Measurements from ENCODE around the gene MCF2L. TPM values are rescaled to one million over a fixed set of nuclear protein-coding genes. Genes with fewer than 3 reads are reported as not detected.

The MCF2L gene
- total and polyA plus RNA-seq, 9 of the 15 experiments (the other 6 are each of a cell fraction or from before 2014, with no cell fraction given) = 0.05 to 0.25 (median 0.18) TPM; not detected in 5

DNA sequence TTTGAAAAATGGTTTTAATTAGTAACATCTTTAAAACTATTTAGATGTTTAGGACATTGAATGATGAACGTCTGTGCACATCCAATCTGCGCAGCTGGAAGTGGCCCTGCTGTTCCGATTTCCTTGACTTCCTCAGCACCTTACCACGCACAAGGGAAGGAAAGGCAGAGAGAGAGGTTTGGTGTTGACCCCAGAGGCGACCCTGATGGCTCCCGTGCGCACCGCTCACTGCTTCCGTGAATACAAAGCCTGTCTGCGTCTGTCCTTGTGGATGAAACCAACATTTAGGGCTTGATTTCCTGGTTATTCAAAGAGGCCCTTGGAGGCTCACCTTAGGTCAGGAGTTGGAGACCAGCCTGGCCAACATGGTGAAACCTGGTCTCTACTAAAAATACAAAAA is 8.5 kb downstream of the MCF2L start:
- Histone ChIP-seq H4K20me1 (replicated peaks; ENCODE audit: control insufficient read depth, insufficient read depth, low read length) (no peaks in the 10 kb centered on the region), H3K9me1 (ENCODE audit: control insufficient read depth, insufficient read depth, low read length) (no peaks in the 10 kb centered on the region), H2AFZ (ENCODE audit: low read depth, low read length) (no peak overlapping the region), H3K4me1 (replicated peaks in 1 of 2; ENCODE audit: control insufficient read depth in 2 of 2, insufficient read depth in 2 of 2, low read length in 2 of 2) (peaks cover 0 to 5% of the 10 kb centered on the region in 2 experiments; a peak in 1 of 5 replicates), H3K36me3 (ENCODE audit: control insufficient read depth, insufficient read depth, low read length) (no peaks in the 10 kb centered on the region), H3K9me3 (replicated peaks; ENCODE audit: control insufficient read depth, insufficient read depth, low read depth, low read length) (no peaks in the 10 kb centered on the region), H3K79me2 (ENCODE audit: control insufficient read depth, insufficient read depth, low read length) (no peaks in the 10 kb centered on the region), H3K4me2 (ENCODE audit: insufficient read depth, low read length) (no peak overlapping the region), H3K27me3 (ENCODE audit: control insufficient read depth in 2 of 2, insufficient read depth in 2 of 2, low read length in 2 of 2) (peaks cover 28 to 82% of the 10 kb centered on the region in 2 experiments; a peak in 4 of 5 replicates), H3K27ac (ENCODE audit: extremely low read depth, low read depth, low read length) (no peak overlapping the region), H3K4me3 (no peak overlapping the region), H3K9ac (ENCODE audit: insufficient read depth in 1 of 2, low read depth in 2 of 2, low read length in 2 of 2) (no peak overlapping the region)
- no TSS peak for BruUV-seq (replicated peaks)
- no peak for FAIRE-seq
- no peak for ATAC-seq
- in situ Hi-C loops (cut with MboI) = no loop called here
- POLR2A ChIA-PET = interaction anchor here (1.2 kb wide), 1 partner anchor 14 kb away, joined by 3 read pairs; no protein-coding TSS in a partner anchor
- CTCF ChIA-PET (ENCODE audit: low intra/inter-chr PET ratio) = no interaction called here
- intact Hi-C loops (cut with micrococcal nuclease) = no loop called here
- no peak for DNase-seq (ENCODE audit: extremely low read depth in 1 of 4, low spot score in 3 of 4)
- WGBS (ENCODE audit: insufficient coverage, low coverage, missing lambda C conversion rate) = 3% methylated on average over 10 of the region's 10 CpGs
- TF ChIP-seq PHTF2 (CRISPR knock-in tag; IDR thresholded peaks at IDR 0.05) (no peak), TARDBP (IDR thresholded peaks at IDR 0.05) (no peak), BCOR (IDR thresholded peaks at IDR 0.05) (no peak), TOE1 (IDR thresholded peaks at IDR 0.05; ENCODE audit: borderline replicate concordance) (no peak), TOE1 (CRISPR knock-in tag; IDR thresholded peaks at IDR 0.05; ENCODE audit: borderline replicate concordance, low read depth) (no peak), CTCFL (IDR thresholded peaks at IDR 0.05; ENCODE audit: borderline replicate concordance, insufficient read depth, low read depth, low read length, poor library complexity, severe bottlenecking) (no peak), FOSL1 (tag; conservative IDR thresholded peaks at IDR 0.05) (no peak), MEF2D (tag; conservative IDR thresholded peaks at IDR 0.05; ENCODE audit: low read depth) (no peak), JUNB (CRISPR knock-in tag; conservative IDR thresholded peaks at IDR 0.05) (no peak), BDP1 (IDR thresholded peaks at IDR 0.05; ENCODE audit: insufficient read depth, insufficient read length) (no peak), ZFP1 (CRISPR knock-in tag; IDR thresholded peaks at IDR 0.05) (no peak), CBX8 (IDR thresholded peaks at IDR 0.05; ENCODE audit: borderline replicate concordance, extremely low read depth, low read depth, low read length, poor library complexity, severe bottlenecking) (no peak), ADNP (tag; IDR thresholded peaks at IDR 0.05) (no peak), CHD2 (IDR thresholded peaks at IDR 0.05; ENCODE audit: low read depth, low read length) (no peak)
- TF ChIP-seq, protein P1, sequence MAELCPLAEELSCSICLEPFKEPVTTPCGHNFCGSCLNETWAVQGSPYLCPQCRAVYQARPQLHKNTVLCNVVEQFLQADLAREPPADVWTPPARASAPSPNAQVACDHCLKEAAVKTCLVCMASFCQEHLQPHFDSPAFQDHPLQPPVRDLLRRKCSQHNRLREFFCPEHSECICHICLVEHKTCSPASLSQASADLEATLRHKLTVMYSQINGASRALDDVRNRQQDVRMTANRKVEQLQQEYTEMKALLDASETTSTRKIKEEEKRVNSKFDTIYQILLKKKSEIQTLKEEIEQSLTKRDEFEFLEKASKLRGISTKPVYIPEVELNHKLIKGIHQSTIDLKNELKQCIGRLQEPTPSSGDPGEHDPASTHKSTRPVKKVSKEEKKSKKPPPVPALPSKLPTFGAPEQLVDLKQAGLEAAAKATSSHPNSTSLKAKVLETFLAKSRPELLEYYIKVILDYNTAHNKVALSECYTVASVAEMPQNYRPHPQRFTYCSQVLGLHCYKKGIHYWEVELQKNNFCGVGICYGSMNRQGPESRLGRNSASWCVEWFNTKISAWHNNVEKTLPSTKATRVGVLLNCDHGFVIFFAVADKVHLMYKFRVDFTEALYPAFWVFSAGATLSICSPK (IDR thresholded peaks at IDR 0.05; ENCODE audit: borderline replicate concordance) = no peak
- TF ChIP-seq, protein P2, sequence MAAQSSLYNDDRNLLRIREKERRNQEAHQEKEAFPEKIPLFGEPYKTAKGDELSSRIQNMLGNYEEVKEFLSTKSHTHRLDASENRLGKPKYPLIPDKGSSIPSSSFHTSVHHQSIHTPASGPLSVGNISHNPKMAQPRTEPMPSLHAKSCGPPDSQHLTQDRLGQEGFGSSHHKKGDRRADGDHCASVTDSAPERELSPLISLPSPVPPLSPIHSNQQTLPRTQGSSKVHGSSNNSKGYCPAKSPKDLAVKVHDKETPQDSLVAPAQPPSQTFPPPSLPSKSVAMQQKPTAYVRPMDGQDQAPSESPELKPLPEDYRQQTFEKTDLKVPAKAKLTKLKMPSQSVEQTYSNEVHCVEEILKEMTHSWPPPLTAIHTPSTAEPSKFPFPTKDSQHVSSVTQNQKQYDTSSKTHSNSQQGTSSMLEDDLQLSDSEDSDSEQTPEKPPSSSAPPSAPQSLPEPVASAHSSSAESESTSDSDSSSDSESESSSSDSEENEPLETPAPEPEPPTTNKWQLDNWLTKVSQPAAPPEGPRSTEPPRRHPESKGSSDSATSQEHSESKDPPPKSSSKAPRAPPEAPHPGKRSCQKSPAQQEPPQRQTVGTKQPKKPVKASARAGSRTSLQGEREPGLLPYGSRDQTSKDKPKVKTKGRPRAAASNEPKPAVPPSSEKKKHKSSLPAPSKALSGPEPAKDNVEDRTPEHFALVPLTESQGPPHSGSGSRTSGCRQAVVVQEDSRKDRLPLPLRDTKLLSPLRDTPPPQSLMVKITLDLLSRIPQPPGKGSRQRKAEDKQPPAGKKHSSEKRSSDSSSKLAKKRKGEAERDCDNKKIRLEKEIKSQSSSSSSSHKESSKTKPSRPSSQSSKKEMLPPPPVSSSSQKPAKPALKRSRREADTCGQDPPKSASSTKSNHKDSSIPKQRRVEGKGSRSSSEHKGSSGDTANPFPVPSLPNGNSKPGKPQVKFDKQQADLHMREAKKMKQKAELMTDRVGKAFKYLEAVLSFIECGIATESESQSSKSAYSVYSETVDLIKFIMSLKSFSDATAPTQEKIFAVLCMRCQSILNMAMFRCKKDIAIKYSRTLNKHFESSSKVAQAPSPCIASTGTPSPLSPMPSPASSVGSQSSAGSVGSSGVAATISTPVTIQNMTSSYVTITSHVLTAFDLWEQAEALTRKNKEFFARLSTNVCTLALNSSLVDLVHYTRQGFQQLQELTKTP (IDR thresholded peaks at IDR 0.05; ENCODE audit: low read depth in 1 of 2, partially characterized antibody in 2 of 2) = no peak

Data from K562 (cell line).